Measurements from ENCODE around the gene PDE4D. TPM values are rescaled to one million over a fixed set of nuclear protein-coding genes. Genes with fewer than 3 reads are reported as not detected.

PDE4D gene
- total and polyA plus RNA-seq, 4 donors = 12.8 to 167 (median 44.5) TPM

GRCh38 chr5:59177644-59178043, 715.9 kb downstream of the PDE4D start:
- no peaks in the 10 kb centered on the region for H3K27me3 ChIP-seq (ENCODE audit: control insufficient read depth in 3 of 3, insufficient read depth in 3 of 3, low read length in 2 of 3)
- ATAC-seq (ENCODE audit: insufficient read depth, low FRiP score) = no peak
- TF ChIP-seq CTCF (IDR thresholded peaks at IDR 0.05; ENCODE audit: control extremely low read depth, extremely low read depth) = no peak
- no peak overlapping the region for H3K27ac ChIP-seq (ENCODE audit: low read depth in 1 of 2, low read length in 1 of 2)
- 95 to 98% methylated on average over 3 of the region's 3 CpGs for WGBS, 2 donors
- H3K36me3 ChIP-seq (ENCODE audit: control insufficient read depth in 4 of 4, insufficient read depth in 4 of 4, low read length in 4 of 4) = peaks cover 0 to 10% (median 2%) of the 10 kb centered on the region in 4 donors
- H3K4me1 ChIP-seq (ENCODE audit: control insufficient read depth in 5 of 5, insufficient read depth in 5 of 5, low read length in 5 of 5) = peaks cover 0 to 9% (median 0%) of the 10 kb centered on the region in 5 donors
- no peak for DNase-seq
- no peaks in the 10 kb centered on the region for H3K9me3 ChIP-seq (ENCODE audit: control insufficient read depth in 4 of 4, insufficient read depth in 3 of 4, low read length in 3 of 4)
- no peak overlapping the region for H3K9ac ChIP-seq (ENCODE audit: insufficient read depth in 1 of 2, low read length in 2 of 2)
- H3K4me3 ChIP-seq = no peak overlapping the region

DNA sequence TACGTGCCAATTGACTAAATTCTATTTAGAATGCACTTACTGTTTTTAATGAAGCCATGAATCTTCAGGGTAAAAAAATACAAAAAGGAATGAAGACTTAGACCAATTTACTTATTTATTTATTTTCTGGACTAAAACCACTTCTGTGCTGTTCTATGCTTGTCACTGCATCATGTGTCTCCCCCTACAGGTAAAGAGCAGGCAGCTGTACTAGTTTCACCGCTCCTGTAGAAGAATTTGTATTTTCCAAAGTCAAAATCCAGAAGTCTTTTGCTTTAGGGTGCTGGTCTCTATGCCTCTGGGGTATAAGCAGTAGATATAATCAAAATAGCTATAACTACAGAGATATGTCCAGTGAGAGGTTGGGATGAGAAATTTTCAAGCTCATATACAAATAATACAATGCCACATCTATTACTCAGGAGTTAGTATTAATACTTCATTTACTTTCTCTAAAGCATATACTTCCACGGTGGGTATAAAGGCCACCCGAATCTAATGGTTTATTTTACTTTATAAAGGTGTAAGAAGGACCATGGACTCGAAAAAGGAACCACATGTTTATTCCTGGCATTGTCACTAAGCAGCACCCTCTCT, 719.2 kb downstream of the PDE4D start:
- H3K4me3 ChIP-seq = no peak overlapping the region
- no peak overlapping the region for H3K27ac ChIP-seq (ENCODE audit: low read depth in 1 of 2, low read length in 1 of 2)
- H3K36me3 ChIP-seq (ENCODE audit: control insufficient read depth in 4 of 4, insufficient read depth in 4 of 4, low read length in 4 of 4) = peaks cover 0 to 5% (median 2%) of the 10 kb centered on the region in 4 donors
- no peak for ATAC-seq (ENCODE audit: insufficient read depth, low FRiP score)
- no peaks in the 10 kb centered on the region for H3K9me3 ChIP-seq (ENCODE audit: control insufficient read depth in 4 of 4, insufficient read depth in 3 of 4, low read length in 3 of 4)
- TF ChIP-seq CTCF (IDR thresholded peaks at IDR 0.05; ENCODE audit: control extremely low read depth, extremely low read depth) = peak; percentile 52
- peak; percentile 47 to 88 (median 86) for DNase-seq
- H3K27me3 ChIP-seq (ENCODE audit: control insufficient read depth in 3 of 3, insufficient read depth in 3 of 3, low read length in 2 of 3) = no peaks in the 10 kb centered on the region
- H3K9ac ChIP-seq (ENCODE audit: insufficient read depth in 1 of 2, low read length in 2 of 2) = no peak overlapping the region
- H3K4me1 ChIP-seq (ENCODE audit: control insufficient read depth in 5 of 5, insufficient read depth in 5 of 5, low read length in 5 of 5) = peaks cover 0 to 9% (median 0%) of the 10 kb centered on the region in 5 donors
- 47 to 66% methylated on average over 5 of the region's 5 CpGs for WGBS, 2 donors

- peak overlapping the region in 1 of 2 donors; percentile 23 for H3K9ac ChIP-seq (ENCODE audit: insufficient read depth in 1 of 2, low read length in 2 of 2)
- H3K4me3 ChIP-seq = no peak overlapping the region
- DNase-seq = peak; percentile 45 to 93 (median 87)
- no peak for TF ChIP-seq CTCF (IDR thresholded peaks at IDR 0.05; ENCODE audit: control extremely low read depth, extremely low read depth)
- 78 to 86% methylated on average over 1 of the region's 1 CpG for WGBS, 2 donors
- H3K9me3 ChIP-seq (ENCODE audit: control insufficient read depth in 4 of 4, insufficient read depth in 3 of 4, low read length in 3 of 4) = no peaks in the 10 kb centered on the region
- no peak overlapping the region for H3K27ac ChIP-seq (ENCODE audit: low read depth in 1 of 2, low read length in 1 of 2)
- ATAC-seq (ENCODE audit: insufficient read depth, low FRiP score) = no peak
- H3K27me3 ChIP-seq (ENCODE audit: control insufficient read depth in 3 of 3, insufficient read depth in 3 of 3, low read length in 2 of 3) = no peaks in the 10 kb centered on the region
- peaks cover 0 to 5% (median under 1%) of the 10 kb centered on the region in 4 donors for H3K36me3 ChIP-seq (ENCODE audit: control insufficient read depth in 4 of 4, insufficient read depth in 4 of 4, low read length in 4 of 4)
- peaks cover 0 to 9% (median 0%) of the 10 kb centered on the region in 5 donors for H3K4me1 ChIP-seq (ENCODE audit: control insufficient read depth in 5 of 5, insufficient read depth in 5 of 5, low read length in 5 of 5)
These were observed 719.9 kb downstream of the PDE4D start for GRCh38 chr5:59173578-59173977.

DNA sequence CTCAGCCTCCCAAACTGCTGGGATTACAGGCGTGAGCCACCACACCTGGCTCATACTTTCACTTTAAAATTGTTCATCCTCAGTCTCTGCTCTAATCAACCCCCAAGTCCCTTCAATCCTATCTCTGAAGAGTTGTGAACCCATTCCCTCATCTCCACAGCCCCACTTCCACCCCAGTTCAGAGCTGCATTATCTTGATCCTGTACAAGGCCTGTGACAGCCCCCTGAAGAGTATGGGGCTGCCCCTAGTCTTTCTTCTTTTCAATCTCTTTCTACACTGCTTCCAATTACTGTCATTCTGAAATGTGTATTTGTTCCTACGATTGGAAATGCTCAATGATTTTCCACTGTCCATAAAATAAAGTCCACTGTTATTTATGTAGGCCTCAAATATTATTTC, 722.4 kb downstream of the PDE4D start:
- TF ChIP-seq CTCF (IDR thresholded peaks at IDR 0.05; ENCODE audit: control extremely low read depth, extremely low read depth) = no peak
- 66 to 97% methylated on average over 2 of the region's 2 CpGs for WGBS, 2 donors
- H3K9me3 ChIP-seq (ENCODE audit: control insufficient read depth in 4 of 4, insufficient read depth in 3 of 4, low read length in 3 of 4) = no peaks in the 10 kb centered on the region
- DNase-seq = no peak
- no peak overlapping the region for H3K27ac ChIP-seq (ENCODE audit: low read depth in 1 of 2, low read length in 1 of 2)
- H3K4me1 ChIP-seq (ENCODE audit: control insufficient read depth in 5 of 5, insufficient read depth in 5 of 5, low read length in 5 of 5) = peaks cover 0 to 9% (median 0%) of the 10 kb centered on the region in 5 donors
- H3K9ac ChIP-seq (ENCODE audit: insufficient read depth in 1 of 2, low read length in 2 of 2) = no peak overlapping the region
- no peaks in the 10 kb centered on the region for H3K27me3 ChIP-seq (ENCODE audit: control insufficient read depth in 3 of 3, insufficient read depth in 3 of 3, low read length in 2 of 3)
- no peaks in the 10 kb centered on the region for H3K36me3 ChIP-seq (ENCODE audit: control insufficient read depth in 4 of 4, insufficient read depth in 4 of 4, low read length in 4 of 4)
- no peak overlapping the region for H3K4me3 ChIP-seq
- ATAC-seq (ENCODE audit: insufficient read depth, low FRiP score) = no peak

Data from lung (tissue), 12 donors.